ENCODE measurements around the gene ABCD4.

ABCD4 gene

GRCh38 chr14:74257941-74258763, 44.6 kb downstream of the ABCD4 start:
- no peak for DNase-seq

- DNase-seq = no peak
These were observed 45.4 kb downstream of the ABCD4 start for GRCh38 chr14:74257078-74257940.

- no peak for DNase-seq
These were observed 47.5 kb downstream of the ABCD4 start for GRCh38 chr14:74255281-74255680.

- no peak for DNase-seq
These were observed 53.0 kb downstream of the ABCD4 start for GRCh38 chr14:74249433-74250375.

- DNase-seq = no peak
These were observed 54.7 kb downstream of the ABCD4 start for GRCh38 chr14:74248017-74248416.

GRCh38 chr14:74246542-74246941, 56.2 kb downstream of the ABCD4 start:
- DNase-seq = no peak

GRCh38 chr14:74245292-74245691, 57.4 kb downstream of the ABCD4 start:
- no peak for DNase-seq

- no peak for DNase-seq
These were observed 58.6 kb downstream of the ABCD4 start for GRCh38 chr14:74244115-74244514.

- no peak for DNase-seq
These were observed 59.7 kb downstream of the ABCD4 start for GRCh38 chr14:74243051-74243450.

GRCh38 chr14:74242780-74243042, 60.0 kb downstream of the ABCD4 start:
- DNase-seq = no peak

GRCh38 chr14:74242021-74242779, 60.5 kb downstream of the ABCD4 start:
- no peak for DNase-seq

- DNase-seq = no peak
These were observed 61.1 kb downstream of the ABCD4 start for GRCh38 chr14:74241652-74242017.

GRCh38 chr14:74240794-74241651, 61.7 kb downstream of the ABCD4 start:
- no peak for DNase-seq

GRCh38 chr14:74239848-74240793, 62.6 kb downstream of the ABCD4 start:
- DNase-seq = no peak

- DNase-seq = no peak
These were observed 63.5 kb downstream of the ABCD4 start, which contains the start of gene VSX2 for GRCh38 chr14:74238974-74239847. TSS of gene VSX2 (plus strand) at chr14:74239449. CDS start at chr14:74239562, 113 bp downstream.

- DNase-seq = no peak
These were observed 65.3 kb downstream of the ABCD4 start for GRCh38 chr14:74237441-74237840.
